Stomach (tissue), 4 donors: ENCODE data around the gene PTPRM.

ENCODE experiments used
- POLR2A ChIP-seq, 4 donors: fragments of 450-650 bp; IDR thresholded peaks; one replicate each; pipeline ENCODE4 v1.6.1; 2016; ENCODE audit warnings: antibody characterized with exemption in 4 of 4, control low read depth in 2 of 4, mild to moderate bottlenecking in 1 of 4, moderate library complexity in 1 of 4
- POLR2AphosphoS5 ChIP-seq, 3 donors: sonication (generic); formaldehyde crosslinking; IDR thresholded peaks; one replicate each; pipeline ENCODE4 v1.6.1; 2016; ENCODE audit warnings: antibody characterized with exemption in 3 of 3

DNA sequence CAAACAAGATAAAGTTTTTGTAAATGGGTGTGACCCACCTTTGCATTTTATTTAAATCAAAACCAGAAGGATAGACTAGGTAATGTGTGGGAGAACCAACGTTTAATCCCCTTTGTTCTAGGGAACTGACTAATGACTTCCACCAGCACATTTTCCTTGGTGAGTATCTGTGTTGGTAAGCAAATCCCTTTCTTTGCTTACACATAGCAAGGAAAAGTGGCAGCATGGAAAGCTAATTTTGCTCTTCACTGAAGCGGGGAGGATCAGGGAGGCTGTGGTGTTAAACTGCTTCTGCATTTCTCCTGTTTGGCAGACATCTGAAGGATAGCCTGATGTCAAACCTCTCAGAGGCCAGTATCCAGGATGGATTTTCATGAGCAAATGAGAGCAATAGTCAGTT is 331.1 kb downstream of the PTPRM start:
- TF ChIP-seq POLR2A (IDR thresholded peaks at IDR 0.05) (no peak), POLR2AphosphoS5 (IDR thresholded peaks at IDR 0.05) (no peak)
